HG03460 (cell line): Measurements from ENCODE around the gene STEAP1B.

Experiments used
- ATAC-seq: cut with Tn5 transposase; IDR thresholded peaks from one replicate; pipeline ENCODE4 v1.9.1; 2021; ENCODE audit not compliant: unreplicated experiment

The STEAP1B gene

GRCh38 chr7:22406715-22407114 is 93.3 kb downstream of the STEAP1B start:
- ATAC-seq: no peak

GRCh38 chr7:22404421-22405023 is 95.5 kb downstream of the STEAP1B start:
- ATAC-seq: no peak

GRCh38 chr7:22403344-22403743 is 96.6 kb downstream of the STEAP1B start:
- no peak for ATAC-seq

GRCh38 chr7:22402250-22402649 is 97.7 kb downstream of the STEAP1B start:
- ATAC-seq: no peak

- ATAC-seq: no peak
These were observed 98.9 kb downstream of the STEAP1B start for GRCh38 chr7:22400936-22401553.

- no peak for ATAC-seq
These were observed 99.7 kb downstream of the STEAP1B start for GRCh38 chr7:22400150-22400814.

- no peak for ATAC-seq
These were observed 100.4 kb downstream of the STEAP1B start for GRCh38 chr7:22399546-22399945.

- no peak for ATAC-seq
These were observed 100.9 kb downstream of the STEAP1B start for GRCh38 chr7:22399091-22399490.

GRCh38 chr7:22397981-22398380 is 102.0 kb downstream of the STEAP1B start:
- no peak for ATAC-seq

GRCh38 chr7:22395222-22395621 is 104.8 kb downstream of the STEAP1B start:
- no peak for ATAC-seq

GRCh38 chr7:22394739-22395138 is 105.2 kb downstream of the STEAP1B start:
- no peak for ATAC-seq

GRCh38 chr7:22393913-22394729 is 105.9 kb downstream of the STEAP1B start:
- no peak for ATAC-seq

- no peak for ATAC-seq
These were observed 109.5 kb downstream of the STEAP1B start for GRCh38 chr7:22390516-22390915.

GRCh38 chr7:22389892-22390291 is 110.1 kb downstream of the STEAP1B start:
- no peak for ATAC-seq

GRCh38 chr7:22387583-22387982 is 112.4 kb downstream of the STEAP1B start:
- no peak for ATAC-seq

GRCh38 chr7:22386865-22387264 is 113.1 kb downstream of the STEAP1B start:
- peak; percentile 70 for ATAC-seq

GRCh38 chr7:22386206-22386858 is 113.7 kb downstream of the STEAP1B start:
- ATAC-seq: peak; percentile 62

- no peak for ATAC-seq
These were observed 114.7 kb downstream of the STEAP1B start for GRCh38 chr7:22385326-22385725.

- ATAC-seq: no peak
These were observed 119.7 kb downstream of the STEAP1B start for GRCh38 chr7:22380333-22380732.

GRCh38 chr7:22378199-22378980 is 121.6 kb downstream of the STEAP1B start:
- no peak for ATAC-seq
